DND-41 (cell line): Measurements from ENCODE around the gene FAM200C.

Source experiments
- CTCF ChIP-seq: IDR thresholded peaks from 2 replicates; pipeline ENCODE4 v1.5.1; 2012; ENCODE audit warnings: borderline replicate concordance, low read length, moderate library complexity, mild to moderate bottlenecking; ENCODE audit not compliant: poor library complexity, severe bottlenecking; ENCODE audit errors: extremely low read depth
- EZH2 ChIP-seq: IDR thresholded peaks from 3 replicates; pipeline ENCODE4 v1.6.1; 2012; ENCODE audit warnings: borderline replicate concordance, low read depth, mild to moderate bottlenecking, moderate library complexity, low read length, inconsistent platforms; ENCODE audit not compliant: severe bottlenecking

- TF ChIP-seq CTCF (no peak), EZH2 (no peak)
Observed at GRCh38 chr5:160385496-160385895, 14.4 kb downstream of the FAM200C start.
